Measurements from ENCODE around the gene OR10J5. TPM values are rescaled to one million over a fixed set of nuclear protein-coding genes. Genes with fewer than 3 reads are reported as not detected.
"Not testable (repeated sequence)": the region's sequence is repeated elsewhere in the genome, so short reads cannot be mapped to it uniquely, and the experiment has no call there.

Gene OR10J5
- total RNA-seq, 2 donors from 2014 or later = not detected

DNA sequence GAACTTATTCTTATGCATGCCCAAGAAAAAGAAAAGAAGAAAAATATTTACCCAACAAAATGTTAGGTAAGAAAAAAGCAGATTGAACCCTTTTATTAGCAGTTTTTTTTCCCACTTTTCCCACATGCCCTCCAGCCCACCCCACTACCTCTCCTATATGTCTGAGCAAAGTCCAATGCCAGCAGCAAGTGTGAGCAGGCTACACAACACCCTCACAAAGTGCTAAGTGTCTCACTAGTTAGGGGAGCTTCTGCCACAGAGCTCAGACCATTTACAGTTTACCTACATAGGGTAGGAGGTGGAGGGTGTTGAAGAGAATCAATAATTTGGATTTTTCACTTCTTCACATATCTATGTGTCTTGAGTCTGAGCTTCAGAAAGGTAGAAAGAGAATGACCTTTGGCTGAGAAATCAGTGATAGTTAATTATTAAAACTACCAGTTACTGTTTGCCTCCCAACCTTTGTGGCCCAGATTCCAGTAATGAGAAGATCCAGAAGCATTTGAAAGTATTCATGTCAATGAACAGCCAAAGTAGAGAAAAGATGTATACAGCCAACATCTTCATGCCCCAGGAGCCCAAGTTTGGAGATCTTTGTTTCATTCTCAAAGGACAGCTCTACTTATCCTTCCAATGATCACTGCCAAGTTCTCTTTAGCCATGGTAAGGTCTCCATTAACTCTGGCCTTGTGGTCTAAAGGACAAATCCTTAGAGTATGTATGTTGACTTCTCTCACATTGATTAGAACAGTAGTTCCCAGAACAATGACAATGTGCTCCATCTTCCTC, 26.2 kb downstream of the OR10J5 start:
- Mint-ChIP-seq H3K9me3 (peaks cover 15% of the 10 kb centered on the region), H3K27me3 (peaks cover 21% of the 10 kb centered on the region), H3K36me3 (ENCODE audit: low read depth) (no peaks in the 10 kb centered on the region), H3K4me3 (no peak overlapping the region), H3K27ac (no peak overlapping the region), H3K4me1 (no peaks in the 10 kb centered on the region)
- no peak for ATAC-seq (replicated peaks)

DNA sequence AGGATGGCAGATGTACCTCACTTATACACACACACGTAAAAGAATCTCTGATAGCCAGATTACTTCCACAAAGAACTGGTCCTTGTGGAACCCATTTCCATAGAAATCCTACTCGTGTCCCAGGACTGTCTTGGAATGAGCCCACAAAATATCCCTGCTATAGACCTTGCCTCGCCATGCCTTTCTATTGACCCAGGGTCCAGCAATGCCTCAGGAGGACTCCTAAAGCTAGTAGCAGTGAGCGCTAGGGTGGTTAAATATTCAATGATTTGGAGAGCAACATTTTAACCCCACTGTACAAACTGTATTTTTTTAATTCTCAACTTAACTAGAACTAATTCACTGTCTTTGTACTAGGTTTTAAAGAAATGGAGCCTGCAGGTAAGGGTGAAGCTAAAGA, 26.9 kb downstream of the OR10J5 start:
- H3K36me3 Mint-ChIP-seq (ENCODE audit: low read depth) = no peaks in the 10 kb centered on the region
- H3K4me3 Mint-ChIP-seq = no peak overlapping the region
- peaks cover 15% of the 10 kb centered on the region for H3K9me3 Mint-ChIP-seq
- no peak overlapping the region for H3K27ac Mint-ChIP-seq
- peaks cover 18% of the 10 kb centered on the region for H3K27me3 Mint-ChIP-seq
- no peak for ATAC-seq (replicated peaks)
- H3K4me1 Mint-ChIP-seq = no peaks in the 10 kb centered on the region

DNA sequence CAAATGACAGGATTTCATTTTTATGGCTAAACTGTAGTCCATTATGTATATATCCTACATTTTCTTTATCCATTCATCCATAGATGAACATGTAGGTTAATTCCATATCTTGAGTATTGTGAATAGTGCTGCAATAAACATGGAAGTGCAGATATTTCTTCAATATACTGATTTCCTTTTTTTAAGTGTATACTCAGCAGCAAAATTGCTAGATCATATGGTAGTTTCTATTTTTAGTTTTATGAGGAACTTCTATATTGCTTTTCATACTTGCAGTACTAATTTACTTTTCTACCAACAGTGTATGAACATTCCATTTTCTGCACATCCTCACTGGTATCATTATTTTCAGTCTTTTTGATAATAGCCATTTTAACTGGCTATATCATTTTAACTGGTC, 30.1 kb downstream of the OR10J5 start:
- Mint-ChIP-seq H3K27me3 (peaks cover 23% of the 10 kb centered on the region), H3K4me3 (no peak overlapping the region), H3K4me1 (no peaks in the 10 kb centered on the region), H3K9me3 (peaks cover 18% of the 10 kb centered on the region), H3K27ac (no peak overlapping the region), H3K36me3 (ENCODE audit: low read depth) (no peaks in the 10 kb centered on the region)
- ATAC-seq (replicated peaks) = no peak

DNA sequence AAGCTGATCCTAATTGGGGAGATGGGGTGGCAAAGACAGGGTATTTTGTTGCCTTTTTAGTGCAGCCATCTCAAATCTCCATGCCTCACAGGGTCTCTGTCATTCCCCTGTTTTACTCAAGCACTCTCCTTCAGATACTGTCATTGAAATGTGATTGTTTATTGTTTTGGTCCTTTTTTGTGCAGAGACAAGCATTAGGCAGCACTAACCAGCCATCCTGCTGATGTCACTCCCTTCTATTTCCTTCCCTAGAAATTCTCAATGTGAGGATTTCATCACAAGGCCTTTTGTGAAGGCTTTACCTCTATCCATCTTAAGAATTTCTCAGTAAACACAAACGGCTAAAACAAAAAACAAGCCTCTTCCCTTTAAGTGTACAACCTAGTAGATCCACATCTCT, 34.7 kb downstream of the OR10J5 start:
- Mint-ChIP-seq H3K36me3 (ENCODE audit: low read depth) (no peaks in the 10 kb centered on the region), H3K4me3 (no peak overlapping the region)
- no peak for ATAC-seq (replicated peaks)

DNA sequence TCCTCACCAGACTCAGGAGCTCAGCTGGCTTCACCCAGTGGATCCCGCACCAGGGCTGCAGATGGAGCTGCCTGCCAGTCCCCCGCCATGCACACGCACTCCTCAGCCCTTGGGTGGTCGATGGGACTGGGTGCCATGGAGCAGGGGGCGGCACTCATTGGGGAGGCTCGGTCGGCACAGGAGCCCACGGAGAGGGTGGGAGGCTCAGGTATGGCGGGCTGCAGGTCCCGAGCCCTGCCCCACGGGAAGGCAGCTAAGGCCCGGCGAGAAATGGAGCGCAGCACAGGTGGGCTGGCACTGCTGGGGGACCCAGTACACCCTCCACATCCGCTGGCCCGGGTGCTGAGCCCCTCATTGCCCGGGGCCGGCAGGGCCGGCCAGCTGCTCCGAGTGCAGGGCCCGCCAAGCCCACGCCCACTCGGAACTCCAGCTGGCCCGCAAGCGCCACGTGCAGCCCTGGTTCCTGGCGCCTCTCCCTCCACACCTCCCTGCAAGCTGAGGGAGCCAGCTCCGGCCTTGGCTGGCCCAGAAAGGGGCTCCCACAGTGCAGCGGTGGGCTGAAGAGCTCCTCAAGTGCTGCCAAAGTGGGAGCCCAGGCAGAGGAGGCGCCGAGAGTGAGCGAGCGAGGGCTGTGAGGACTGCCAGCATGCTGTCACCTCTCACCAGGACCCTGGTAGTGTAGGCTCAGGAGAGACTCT, 41.1 kb downstream of the OR10J5 start:
- H3K27me3 Mint-ChIP-seq; H3K4me3 Mint-ChIP-seq; H3K4me1 Mint-ChIP-seq; H3K36me3 Mint-ChIP-seq (ENCODE audit: low read depth); ATAC-seq (replicated peaks); H3K27ac Mint-ChIP-seq: not testable (repeated sequence)
- H3K9me3 Mint-ChIP-seq = peaks cover 17% of the 10 kb centered on the region

More for the DNA sequence above, 34.7 kb downstream of the OR10J5 start:
- H3K9me3 Mint-ChIP-seq = peaks cover 30% of the 10 kb centered on the region
- peaks cover 27% of the 10 kb centered on the region for H3K27me3 Mint-ChIP-seq
- no peak overlapping the region for H3K27ac Mint-ChIP-seq
- H3K4me1 Mint-ChIP-seq = no peaks in the 10 kb centered on the region

DNA sequence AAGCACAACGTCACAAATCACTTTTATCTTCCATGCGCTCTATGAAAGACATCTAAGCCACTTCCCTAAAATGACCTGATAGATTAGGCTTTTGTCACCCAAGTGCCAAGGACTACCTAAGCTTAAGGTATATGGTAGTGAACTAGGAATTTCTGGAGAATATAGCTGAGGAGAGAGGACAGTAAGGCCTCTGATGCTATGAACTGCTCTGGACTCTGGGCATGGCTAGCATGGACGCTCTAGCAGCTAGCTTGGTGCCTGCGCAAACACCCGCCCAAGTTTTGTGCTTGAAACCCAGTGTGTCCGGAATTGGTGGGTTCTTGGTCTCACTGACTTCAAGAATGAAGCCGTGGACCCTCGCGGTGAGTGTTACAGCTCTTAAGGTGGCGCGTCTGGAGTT, 42.5 kb downstream of the OR10J5 start:
- H3K9me3 Mint-ChIP-seq = peaks cover 5% of the 10 kb centered on the region
- H3K36me3 Mint-ChIP-seq (ENCODE audit: low read depth) = no peaks in the 10 kb centered on the region
- H3K4me1 Mint-ChIP-seq = no peaks in the 10 kb centered on the region
- no peak overlapping the region for H3K4me3 Mint-ChIP-seq
- no peak overlapping the region for H3K27ac Mint-ChIP-seq
- H3K27me3 Mint-ChIP-seq = peaks cover 7% of the 10 kb centered on the region
- no peak for ATAC-seq (replicated peaks)

DNA sequence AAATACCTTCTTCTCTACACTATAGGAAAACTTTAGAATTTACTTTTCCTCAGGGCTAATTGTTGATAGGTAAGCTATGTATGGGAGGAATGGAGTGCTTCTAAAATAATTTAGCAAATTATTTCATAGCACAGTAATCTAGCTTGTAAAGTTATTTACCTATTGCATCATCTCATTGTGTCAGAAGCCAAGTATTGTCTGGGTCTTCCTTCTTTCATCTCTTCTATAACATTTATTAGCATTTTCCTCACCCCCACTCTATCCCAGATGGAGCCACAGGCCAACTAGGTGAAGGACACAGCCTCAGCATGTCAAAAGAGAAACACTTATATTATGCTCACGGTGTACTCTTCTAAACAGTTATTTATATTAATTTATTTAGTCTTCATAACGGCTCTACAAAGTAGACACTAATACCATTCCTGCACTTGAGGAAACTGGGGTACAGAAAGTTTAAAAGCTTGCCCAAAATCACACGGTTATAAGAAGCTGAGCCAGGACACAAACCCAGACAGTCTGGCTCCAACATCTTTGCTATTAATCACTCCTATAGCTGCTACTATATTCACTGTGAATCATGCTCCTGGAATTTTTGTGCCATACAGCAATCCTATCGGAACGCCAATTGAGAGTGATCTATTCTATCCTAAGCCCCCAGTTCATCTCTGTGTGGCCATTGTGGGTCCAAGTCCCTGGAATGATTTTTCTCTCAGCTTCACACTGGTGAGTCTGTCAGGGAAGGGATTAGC, 43.1 kb downstream of the OR10J5 start:
- no peak overlapping the region for H3K4me3 Mint-ChIP-seq
- H3K9me3 Mint-ChIP-seq = no peaks in the 10 kb centered on the region
- H3K4me1 Mint-ChIP-seq = no peaks in the 10 kb centered on the region
- no peak for ATAC-seq (replicated peaks)
- no peaks in the 10 kb centered on the region for H3K36me3 Mint-ChIP-seq (ENCODE audit: low read depth)
- H3K27me3 Mint-ChIP-seq = peaks cover 7% of the 10 kb centered on the region
- no peak overlapping the region for H3K27ac Mint-ChIP-seq

Other genes with a start within 250 kb of the OR10J5 start
- gene FCER1A, start 233.7 kb downstream of the OR10J5 start, total RNA-seq = not detected
- not detected for gene OR10J4, start 103.8 kb downstream of the OR10J5 start, total RNA-seq
- not detected for gene OR10J1, start 96.3 kb downstream of the OR10J5 start, total RNA-seq
- not detected for gene APCS, start 51.8 kb upstream of the OR10J5 start, total RNA-seq
- not detected for gene CRP, start 178.6 kb upstream of the OR10J5 start, total RNA-seq
- gene DUSP23, start 245.0 kb upstream of the OR10J5 start, total RNA-seq = 10 to 100 TPM; 17.7 to 26.5 TPM